IMR-90 (cell line): Measurements from ENCODE around the gene CNKSR3. TPM values are rescaled to one million over a fixed set of nuclear protein-coding genes. Genes with fewer than 3 reads are reported as not detected.

Experiments
- ATAC-seq: fragments of 200-7000 bp; cut with Tn5 transposase; 2 replicates; pipeline ENCODE4 v1.9.1; 2020; ENCODE audit warnings: low read depth, mild to moderate bottlenecking, moderate library complexity
- BruUV-seq: library from RNA; stranded (reverse); fragments of 400-500 nt; replicated peaks from 2 replicates; lab custom pipeline; 2021; lab: Mats Ljungman, UMichigan
- CTCF ChIA-PET: fragments of 300-600 bp; formaldehyde crosslinking; extraction: SDS; loops from one replicate; lab custom pipeline; 2021; ENCODE audit warnings: antibody characterized with exemption; lab: Yijun Ruan, JAX
- POLR2A ChIA-PET: fragments of 300-600 bp; sonication (Branson Sonifier 250); formaldehyde crosslinking; loops from one replicate; lab custom pipeline; 2022; ENCODE audit warnings: antibody characterized with exemption; ENCODE audit not compliant: unreplicated experiment; lab: Charles Lee
- DNase-seq: peaks from one replicate; pipeline ENCODE4 v3.0.0; 2013
- H2AFZ ChIP-seq: replicated peaks from 2 replicates; pipeline ENCODE3; 2013; ENCODE audit warnings: low read length, mild to moderate bottlenecking; ENCODE audit not compliant: poor library complexity
- H2AK5ac ChIP-seq: 2 replicates; pipeline ENCODE4 v1.6.1; 2013; ENCODE audit warnings: low read depth, low read length, inconsistent platforms
- H2AK9ac ChIP-seq: replicated peaks from 2 replicates; pipeline ENCODE3; 2013; ENCODE audit warnings: mild to moderate bottlenecking, low read depth, low read length, moderate library complexity; ENCODE audit not compliant: poor library complexity
- H2BK120ac ChIP-seq: 2 replicates; pipeline ENCODE4 v1.6.1; 2013; ENCODE audit warnings: low read depth, low read length, inconsistent platforms
- H2BK15ac ChIP-seq: 3 replicates; pipeline ENCODE4 v1.6.1; 2013; ENCODE audit warnings: low read depth, low read length, inconsistent platforms
- H2BK20ac ChIP-seq: 2 replicates; pipeline ENCODE4 v1.6.1; 2013; ENCODE audit warnings: low read depth, mild to moderate bottlenecking, inconsistent platforms, low read length, moderate library complexity
- H2BK5ac ChIP-seq: 2 replicates; pipeline ENCODE4 v1.6.1; 2013; ENCODE audit warnings: mild to moderate bottlenecking, low read depth, low read length, inconsistent platforms; ENCODE audit not compliant: poor library complexity, severe bottlenecking
- H3K14ac ChIP-seq: replicated peaks from 2 replicates; pipeline ENCODE4 v1.6.1; 2013; ENCODE audit warnings: low read depth, low read length, inconsistent platforms
- H3K18ac ChIP-seq: 2 replicates; pipeline ENCODE4 v1.6.1; 2013; ENCODE audit warnings: low read depth, low read length, control low read depth
- H3K23ac ChIP-seq: 2 replicates; pipeline ENCODE4 v1.6.1; 2013; ENCODE audit warnings: low read depth, low read length, inconsistent platforms
- H3K27ac ChIP-seq: 2 replicates; pipeline ENCODE4 v1.5.1; 2013; ENCODE audit warnings: mild to moderate bottlenecking, control low read depth, low read length; ENCODE audit not compliant: insufficient read depth
- H3K27me3 ChIP-seq: 2 replicates; pipeline ENCODE4 v1.6.1; 2013; ENCODE audit warnings: low read length; ENCODE audit not compliant: control insufficient read depth, insufficient read depth
- H3K36me3 ChIP-seq: 2 replicates; pipeline ENCODE4 v1.6.1; 2013; ENCODE audit warnings: low read length, mixed read lengths; ENCODE audit not compliant: control insufficient read depth, insufficient read depth
- H3K4ac ChIP-seq: 2 replicates; pipeline ENCODE4 v1.6.1; 2013; ENCODE audit warnings: low read depth, low read length, inconsistent platforms
- H3K4me1 ChIP-seq: 2 replicates; pipeline ENCODE4 v1.6.1; 2013; ENCODE audit warnings: low read length, mixed read lengths; ENCODE audit not compliant: control insufficient read depth, insufficient read depth
- H3K4me2 ChIP-seq: 2 replicates; pipeline ENCODE4 v1.6.1; 2013; ENCODE audit warnings: low read depth, mild to moderate bottlenecking, control low read depth, low read length, moderate library complexity
- H3K4me3 ChIP-seq: 2 replicates; pipeline ENCODE4 v1.5.1; 2013; ENCODE audit warnings: low read depth, mild to moderate bottlenecking, control low read depth, low read length, moderate library complexity; ENCODE audit not compliant: insufficient read depth
- H3K56ac ChIP-seq: 2 replicates; pipeline ENCODE4 v1.6.1; 2013; ENCODE audit warnings: low read length, inconsistent platforms; ENCODE audit not compliant: insufficient read depth; ENCODE audit errors: extremely low read depth
- H3K79me1 ChIP-seq, 2 experiments: 2 replicates each; pipeline ENCODE4 v1.6.1; 2013; ENCODE audit warnings: low read length in 2 of 2, inconsistent platforms in 1 of 2, low read depth in 1 of 2
- H3K9ac ChIP-seq: 2 replicates; pipeline ENCODE4 v1.6.1; 2013; ENCODE audit warnings: low read depth, low read length, control low read depth
- H3K9me1 ChIP-seq: 2 replicates; pipeline ENCODE4 v1.6.1; 2013; ENCODE audit warnings: low read length, inconsistent platforms; ENCODE audit not compliant: insufficient read depth
- H3K9me3 ChIP-seq: 2 replicates; pipeline ENCODE4 v1.6.1; 2013; ENCODE audit warnings: low read length; ENCODE audit not compliant: control insufficient read depth, insufficient read depth
- H4K20me1 ChIP-seq: 2 replicates; pipeline ENCODE4 v1.6.1; 2013; ENCODE audit warnings: low read length, inconsistent platforms; ENCODE audit not compliant: insufficient read depth
- H4K5ac ChIP-seq: 2 replicates; pipeline ENCODE4 v1.6.1; 2013; ENCODE audit warnings: mild to moderate bottlenecking, low read depth, low read length, control low read depth
- H4K8ac ChIP-seq, 2 experiments: 2 replicates each; pipeline ENCODE4 v1.6.1; 2013; ENCODE audit warnings: low read depth in 2 of 2, low read length in 2 of 2, control low read depth in 1 of 2, inconsistent platforms in 1 of 2
- H4K91ac ChIP-seq: 2 replicates; pipeline ENCODE4 v1.6.1; 2013; ENCODE audit warnings: low read depth, low read length, inconsistent platforms; ENCODE audit not compliant: insufficient read depth
- MAFK ChIP-seq: IDR thresholded peaks from 2 replicates; pipeline ENCODE4 v1.6.1; 2012; ENCODE audit warnings: low read depth, low read length, improper control_type of control experiment
- SMC3 ChIP-seq: fragments of 150-350 bp; IDR thresholded peaks from 2 replicates; pipeline ENCODE4 v1.6.1; 2016; ENCODE audit warnings: low read depth, mild to moderate bottlenecking, antibody characterized with exemption, low read length, moderate library complexity
- dilution Hi-C: fragments of 300-500 bp; cut with HindIII; formaldehyde crosslinking; loops from one replicate; pipeline ENCODE4 v1.14.3; 2018; ENCODE audit warnings: low sequenced_read_pairs; ENCODE audit not compliant: unreplicated experiment
- in situ Hi-C: fragments of 300-500 bp; cut with MboI; formaldehyde crosslinking; loops from 3 replicates; pipeline ENCODE4 v1.14.3; 2019; ENCODE audit warnings: low sequenced_read_pairs, inconsistent platforms, mixed read lengths
- intact Hi-C: fragments of 100-400 bp; cut with micrococcal nuclease; formaldehyde crosslinking; loops from 2 replicates; pipeline ENCODE4 v1.10.0; 2022
- polyA plus RNA-seq, 3 experiments: library from polyadenylated mRNA; depleted of rRNA; stranded (reverse); fragments of >200 nt; gene quantifications; 2 replicates each; pipeline ENCODE4 v1.2.3, GENCODE V29; 2012; ENCODE audit warnings: low replicate concordance in 1 of 3
- total RNA-seq: library from RNA; depleted of rRNA; stranded (reverse); fragments of >200 nt; gene quantifications from 2 replicates; pipeline ENCODE4 v1.2.3, GENCODE V29; 2012

CNKSR3 gene
- total and polyA plus RNA-seq, 2 of the 4 experiments (the other 2 are of a cell fraction), result 6.7 to 15.8 TPM

DNA sequence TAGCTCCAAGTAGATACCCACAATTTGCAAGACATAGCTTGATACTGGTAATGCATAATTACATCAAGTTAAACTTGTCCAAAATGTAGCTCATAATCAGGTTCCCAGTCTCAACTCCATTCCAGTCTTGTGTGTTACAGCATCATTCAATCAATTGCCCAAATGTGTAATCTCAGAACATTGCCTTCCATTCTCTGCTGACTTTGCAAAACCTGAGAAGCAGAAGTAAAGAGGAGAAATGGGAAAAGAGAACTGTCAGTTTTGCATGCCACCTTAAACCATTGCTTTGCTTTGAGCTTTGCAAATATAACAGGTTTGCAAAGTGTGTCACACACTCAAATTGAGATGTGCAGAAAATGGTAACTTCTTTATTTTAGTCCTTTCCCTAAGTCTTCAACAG, 40.3 kb upstream of the CNKSR3 start:
- Histone ChIP-seq H2BK15ac (no peak overlapping the region), H3K23ac (no peak overlapping the region), H3K4me2 (no peak overlapping the region), H2AK9ac (no peak overlapping the region), H3K4me1 (peaks cover 6% of the 10 kb centered on the region; the same call in 1 of the 2 replicates), H3K36me3 (no peaks in the 10 kb centered on the region), H4K20me1 (no peaks in the 10 kb centered on the region), H2AFZ (no peak overlapping the region), H2BK5ac (no peak overlapping the region), H3K4me3 (no peak overlapping the region), H4K5ac (no peak overlapping the region), H4K91ac (no peak overlapping the region), H2BK120ac (no peak overlapping the region), H3K9ac (no peak overlapping the region), H3K27me3 (no peaks in the 10 kb centered on the region), H3K18ac (no peak overlapping the region), H2BK20ac (no peak overlapping the region), H4K8ac (no peak overlapping the region), H3K4ac (no peak overlapping the region), H3K56ac (no peak overlapping the region), H3K79me1 (no peaks in the 10 kb centered on the region), H3K14ac (no peak overlapping the region), H3K9me3 (no peaks in the 10 kb centered on the region), H3K9me1 (no peaks in the 10 kb centered on the region; the same call in 1 of the 2 replicates), H2AK5ac (no peak overlapping the region), H3K27ac (no peak overlapping the region)
- ATAC-seq, result no peak
- TF ChIP-seq SMC3, result no peak
- peak; percentile 43; the same call in 1 of the 2 replicates for TF ChIP-seq MAFK
- intact Hi-C loops (no loop called here), in situ Hi-C loops (no loop called here), dilution Hi-C loops (no loop called here)
- DNase-seq, result no peak
- ChIA-PET POLR2A (no interaction called here), CTCF (no interaction called here)
- no TSS peak for BruUV-seq
